ENCODE data around the gene MYO5A. TPM values are rescaled to one million over a fixed set of nuclear protein-coding genes. Genes with fewer than 3 reads are reported as not detected.
A peak's percentile ranks its signal among the peaks of the same experiment; 100 is the strongest.

MYO5A gene
- total RNA-seq, 6 donors from 2014 or later, result 24.8 to 76.5 (median 35.5) TPM

GRCh38 chr15:52329150-52329549 is 199.5 kb downstream of the MYO5A start:
- ATAC-seq (ENCODE audit: low FRiP score in 2 of 2) (peak; percentile 43 to 91), DNase-seq (peak in 1 of 2 donors; percentile 59)
- peaks cover 0 to 20% (median 3%) of the 10 kb centered on the region in 4 donors for H3K36me3 ChIP-seq
- H3K4me1 ChIP-seq, result peaks cover 0 to 4% (median 1%) of the 10 kb centered on the region in 4 donors
- H3K9me3 ChIP-seq, result no peaks in the 10 kb centered on the region
- TF ChIP-seq EP300 (IDR thresholded peaks at IDR 0.05) (peak in 1 of 4 donors; percentile 43), CTCF (IDR thresholded peaks at IDR 0.05) (peak in 3 of 6 experiments; percentile 25 to 51 (median 26)), POLR2A (IDR thresholded peaks at IDR 0.05) (no peak), POLR2AphosphoS5 (IDR thresholded peaks at IDR 0.05) (no peak)
- peak overlapping the region; percentile 53 to 74 (median 64) for H3K27ac ChIP-seq
- no peaks in the 10 kb centered on the region for H3K27me3 ChIP-seq
- 71 to 75% methylated on average over 2 of the region's 2 CpGs for WGBS, 2 donors
- H3K4me3 ChIP-seq, result no peak overlapping the region

GRCh38 chr15:52328680-52329079 is 200.0 kb downstream of the MYO5A start:
- peaks cover 0 to 4% (median 1%) of the 10 kb centered on the region in 4 donors for H3K4me1 ChIP-seq
- H3K36me3 ChIP-seq, result peaks cover 0 to 20% (median 3%) of the 10 kb centered on the region in 4 donors
- 54 to 80% methylated on average over 2 of the region's 2 CpGs for WGBS, 2 donors
- DNase-seq (no peak), ATAC-seq (ENCODE audit: low FRiP score in 2 of 2) (peak in 1 of 2 donors; percentile 21)
- no peaks in the 10 kb centered on the region for H3K27me3 ChIP-seq
- H3K27ac ChIP-seq, result peak overlapping the region; percentile 29 to 74 (median 64)
- TF ChIP-seq POLR2AphosphoS5 (IDR thresholded peaks at IDR 0.05), result no peak
- no peak for TF ChIP-seq POLR2A (IDR thresholded peaks at IDR 0.05)
- TF ChIP-seq EP300 (IDR thresholded peaks at IDR 0.05), result no peak
- TF ChIP-seq CTCF (IDR thresholded peaks at IDR 0.05), result no peak
- no peaks in the 10 kb centered on the region for H3K9me3 ChIP-seq
- no peak overlapping the region for H3K4me3 ChIP-seq

GRCh38 chr15:52326756-52327155 is 201.9 kb downstream of the MYO5A start:
- Histone ChIP-seq H3K27ac (peak overlapping the region in 1 of 4 donors; percentile 13), H3K9me3 (no peaks in the 10 kb centered on the region), H3K4me3 (no peak overlapping the region), H3K27me3 (no peaks in the 10 kb centered on the region), H3K4me1 (peaks cover 0 to 4% (median 1%) of the 10 kb centered on the region in 4 donors), H3K36me3 (peaks cover 0 to 32% (median 3%) of the 10 kb centered on the region in 4 donors)
- 58 to 72% methylated on average over 2 of the region's 2 CpGs for WGBS, 2 donors
- ATAC-seq (ENCODE audit: low FRiP score in 2 of 2) (no peak), DNase-seq (no peak)
- TF ChIP-seq POLR2AphosphoS5 (IDR thresholded peaks at IDR 0.05), result no peak
- TF ChIP-seq CTCF (IDR thresholded peaks at IDR 0.05), result no peak
- TF ChIP-seq POLR2A (IDR thresholded peaks at IDR 0.05), result no peak
- no peak for TF ChIP-seq EP300 (IDR thresholded peaks at IDR 0.05)

GRCh38 chr15:52324109-52324508 is 204.6 kb downstream of the MYO5A start:
- Histone ChIP-seq H3K4me1 (peaks cover 0 to 2% (median 0%) of the 10 kb centered on the region in 4 donors), H3K4me3 (no peak overlapping the region), H3K9me3 (no peaks in the 10 kb centered on the region), H3K27ac (no peak overlapping the region), H3K27me3 (no peaks in the 10 kb centered on the region), H3K36me3 (peaks cover 0 to 53% (median 8%) of the 10 kb centered on the region in 4 donors)
- DNase-seq, result no peak
- TF ChIP-seq CTCF (IDR thresholded peaks at IDR 0.05), result no peak
- no peak for TF ChIP-seq EP300 (IDR thresholded peaks at IDR 0.05)
- no peak for TF ChIP-seq POLR2AphosphoS5 (IDR thresholded peaks at IDR 0.05)
- no peak for ATAC-seq (ENCODE audit: low FRiP score in 2 of 2)
- WGBS, 2 donors, result 15 to 47% methylated on average over 1 of the region's 1 CpG
